ENCODE measurements around the gene SKA1.

The SKA1 gene

GRCh38 chr18:50374753-50375391 is at the start of gene SKA1:
SKA1 (plus strand) TSS chr18:50375046; CDS start chr18:50375831, 785 bp downstream.
- peak; percentile 86 for DNase-seq (ENCODE audit: low read depth)

- DNase-seq (ENCODE audit: low read depth): no peak
Observed at GRCh38 chr18:50327983-50328382, 46.9 kb upstream of the SKA1 start.

DNA sequence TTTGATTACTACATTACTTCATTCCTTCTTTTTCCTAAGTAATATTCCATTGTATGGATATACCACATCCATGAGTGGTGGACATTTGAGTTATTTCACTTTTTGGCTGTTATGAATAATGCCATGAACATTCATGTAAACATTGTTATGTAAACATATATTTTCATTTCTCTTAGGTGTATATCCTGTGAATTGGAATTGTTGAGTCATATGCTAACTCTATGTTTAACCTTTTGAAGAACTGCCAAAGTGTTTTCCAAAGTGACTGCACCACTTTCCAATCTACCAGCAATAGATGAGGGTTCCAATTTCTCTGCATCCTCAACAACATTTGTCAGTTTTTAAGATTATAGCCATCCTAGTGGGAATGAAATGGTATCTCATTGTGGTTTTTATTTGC is 44.7 kb upstream of the SKA1 start:
- DNase-seq (ENCODE audit: low read depth): no peak

DNA sequence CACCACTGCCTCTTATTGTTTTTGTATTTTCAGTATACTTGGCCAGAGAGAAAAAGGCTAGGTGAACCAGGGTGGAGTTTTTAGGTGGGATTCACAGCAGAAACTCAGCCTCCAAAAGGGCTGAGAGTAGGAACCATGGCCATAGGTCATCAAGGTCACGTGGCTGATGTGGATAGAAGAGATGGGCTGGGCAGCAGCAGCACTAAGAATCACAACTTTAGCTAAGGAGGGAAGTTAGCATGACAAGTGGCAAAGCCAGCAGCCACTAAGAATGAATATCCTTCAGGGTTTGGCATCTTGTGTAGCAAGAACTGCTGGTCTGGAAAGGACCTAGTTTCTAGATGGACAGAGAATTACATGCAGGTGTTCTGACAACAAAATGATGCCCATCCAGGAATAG is 43.2 kb upstream of the SKA1 start:
- DNase-seq (ENCODE audit: low read depth): no peak

DNA sequence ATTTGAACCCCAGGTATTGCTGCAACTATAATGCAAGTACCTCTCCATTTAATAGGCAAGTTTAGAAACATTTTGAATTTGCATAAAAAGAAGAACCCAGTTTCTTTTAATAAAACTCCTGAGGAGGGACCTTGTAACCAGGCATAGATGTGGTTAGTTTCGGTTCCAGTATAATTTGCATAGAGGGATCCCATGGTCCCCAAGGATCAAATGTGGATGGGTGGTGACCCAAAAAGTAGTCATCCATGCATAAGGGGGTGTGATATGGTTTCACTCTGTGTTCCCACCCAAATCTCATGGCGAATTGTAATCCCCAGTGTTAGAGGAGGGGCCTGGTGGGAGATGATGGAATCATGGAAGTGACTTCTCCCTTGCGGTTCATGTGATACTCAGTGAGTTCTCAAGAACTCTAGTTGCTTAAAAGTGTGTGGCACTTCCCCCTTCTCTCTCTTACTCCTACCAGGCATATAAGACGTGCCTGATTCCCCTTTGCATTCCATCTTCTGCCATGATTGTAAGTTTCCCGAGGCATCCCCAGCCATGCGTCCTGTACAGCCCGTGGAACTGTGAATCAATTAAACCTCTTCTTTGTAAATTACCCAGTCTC is 40.2 kb upstream of the SKA1 start:
- DNase-seq (ENCODE audit: low read depth): no peak

DNA sequence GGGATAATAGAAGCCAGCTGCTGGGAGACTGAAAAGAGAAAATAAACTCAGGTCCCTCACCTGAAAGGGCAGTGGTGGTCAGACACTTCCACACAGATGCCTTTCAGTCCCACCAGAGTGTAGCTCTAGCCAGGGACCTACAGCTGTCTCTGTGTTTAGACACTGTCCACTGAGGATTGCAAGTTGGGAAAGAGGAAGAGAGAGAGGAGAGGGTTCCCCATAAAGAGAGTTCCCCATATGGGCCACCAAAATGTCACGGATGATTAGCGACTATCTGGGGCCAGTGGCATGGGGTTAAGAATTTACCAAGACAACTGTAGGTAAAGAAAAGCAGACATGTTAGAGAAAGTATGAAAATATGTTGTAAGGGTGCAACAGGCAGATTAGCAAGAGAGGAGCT is 36.7 kb upstream of the SKA1 start:
- no peak for DNase-seq (ENCODE audit: low read depth)

DNA sequence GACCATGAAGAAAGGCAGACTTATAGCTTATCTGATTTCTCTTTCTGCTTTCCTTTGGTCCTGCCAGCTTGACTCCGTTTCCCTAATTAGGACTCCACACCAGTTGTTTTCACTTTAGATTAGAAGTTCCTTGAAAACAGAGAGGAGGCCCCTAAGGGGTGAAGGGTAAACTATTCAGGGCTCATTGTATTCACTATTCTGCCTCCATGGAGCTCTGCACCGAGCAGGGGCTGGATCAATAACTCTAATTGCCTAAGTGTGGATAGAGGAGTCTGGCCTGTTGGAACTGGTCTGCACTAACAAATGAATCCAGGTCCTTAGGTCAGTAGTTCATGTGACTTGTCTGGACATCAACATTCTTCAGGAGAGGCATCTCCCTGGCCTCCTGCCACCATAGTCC is 36.1 kb upstream of the SKA1 start:
- no peak for DNase-seq (ENCODE audit: low read depth)

- no peak for DNase-seq (ENCODE audit: low read depth)
Observed at GRCh38 chr18:50340078-50340477, 34.8 kb upstream of the SKA1 start.

DNA sequence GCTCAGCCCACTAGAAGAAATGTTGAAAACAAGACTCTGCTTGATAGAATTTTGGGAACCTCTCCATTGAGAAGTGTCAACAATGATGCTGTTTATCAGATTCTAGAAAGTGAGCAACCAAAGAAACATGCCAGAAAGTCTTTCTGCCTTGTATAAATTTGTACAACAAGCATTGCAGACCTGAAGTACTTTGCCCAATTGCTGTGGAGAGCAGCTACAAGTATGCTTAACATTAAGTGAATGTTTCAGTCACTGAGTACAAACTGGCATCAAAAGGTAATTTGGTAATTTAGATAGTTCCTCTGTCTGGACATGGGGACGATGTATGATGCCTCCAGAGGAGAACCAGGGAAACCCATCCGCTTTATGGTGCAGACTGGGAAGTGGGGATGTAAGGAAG is 33.4 kb upstream of the SKA1 start:
- DNase-seq (ENCODE audit: low read depth): no peak

DNA sequence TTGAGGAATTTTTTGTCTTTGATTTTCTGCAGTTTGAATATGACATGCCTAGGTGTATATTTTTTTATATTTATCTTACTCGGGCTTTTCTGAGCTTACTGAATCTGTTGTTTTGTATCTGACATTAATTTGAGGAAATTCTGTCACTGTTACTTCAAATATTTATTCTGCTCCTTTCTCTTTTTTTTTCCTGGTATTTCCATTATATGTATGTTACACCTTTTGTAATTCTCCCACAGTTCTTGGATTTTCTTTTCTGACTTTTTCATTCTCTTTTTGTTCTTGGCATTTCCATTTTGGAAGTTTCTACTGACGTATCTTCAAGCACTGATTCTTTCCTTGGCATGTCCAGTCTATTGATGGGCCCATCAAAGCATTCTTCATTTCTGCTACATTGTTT is 24.1 kb upstream of the SKA1 start:
- DNase-seq (ENCODE audit: low read depth): no peak

DNA sequence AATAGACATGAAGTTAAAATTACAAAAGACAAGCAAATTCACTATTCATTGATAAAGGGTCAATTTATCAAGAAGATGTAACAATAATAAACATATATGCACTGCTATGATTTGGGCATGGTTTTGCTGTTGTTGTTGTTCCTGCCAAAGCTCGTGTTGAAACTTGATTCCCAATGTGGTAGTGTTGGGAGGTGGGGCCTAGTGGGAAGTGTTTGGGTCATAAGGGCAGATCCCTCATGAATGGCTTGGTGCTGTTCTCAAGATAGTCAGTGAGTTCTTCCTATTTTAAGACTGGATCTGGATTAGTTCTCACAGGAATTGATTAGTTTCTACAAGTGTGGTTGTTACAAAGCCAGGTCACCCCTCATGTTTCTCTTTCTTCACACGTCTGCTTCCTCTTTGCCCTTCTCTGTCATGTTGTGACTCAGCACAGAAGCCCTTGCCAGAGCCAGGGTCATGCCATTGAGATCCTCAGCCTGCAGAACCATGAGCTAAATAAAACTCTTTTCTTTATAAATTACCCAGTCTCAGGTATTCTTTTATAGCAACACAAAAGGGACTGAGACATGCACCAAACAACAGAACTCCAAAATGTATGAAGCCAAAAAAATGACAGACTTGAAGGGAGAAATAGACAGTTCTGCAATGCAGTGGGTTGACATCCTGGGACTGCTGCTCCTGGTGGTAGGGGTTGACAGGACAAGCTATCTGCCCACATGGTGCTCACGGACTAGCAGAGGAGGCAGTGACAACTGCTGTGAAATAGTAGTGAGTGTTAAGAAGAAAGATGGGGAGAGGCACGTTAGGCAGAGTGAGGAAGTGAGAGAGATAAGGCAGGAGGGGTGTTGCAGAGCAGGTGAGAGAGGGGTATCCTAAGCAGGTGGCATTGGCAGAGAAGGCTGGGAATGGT is 18.6 kb upstream of the SKA1 start:
- DNase-seq (ENCODE audit: low read depth): no peak

GRCh38 chr18:50358844-50359243 is 16.0 kb upstream of the SKA1 start:
- no peak for DNase-seq (ENCODE audit: low read depth)

DNA sequence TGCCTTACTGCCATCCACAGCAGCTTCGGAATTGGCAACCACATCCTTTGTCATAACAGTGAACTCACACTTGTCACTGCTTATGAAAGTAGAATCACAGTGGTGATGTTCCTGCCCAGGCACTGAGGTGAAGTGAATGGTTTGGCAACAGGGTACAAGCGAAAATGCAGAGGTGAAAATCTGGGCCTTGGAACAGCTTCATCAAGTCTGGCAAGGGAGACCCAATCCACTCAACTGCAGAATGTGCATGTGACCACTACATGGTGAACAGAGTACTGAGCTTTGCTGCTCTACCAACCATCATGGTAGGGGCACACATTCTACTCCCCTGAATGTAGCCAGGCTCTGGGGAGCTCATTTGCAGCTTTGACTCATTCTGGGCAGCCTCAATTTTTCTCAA is 15.0 kb upstream of the SKA1 start:
- no peak for DNase-seq (ENCODE audit: low read depth)

DNA sequence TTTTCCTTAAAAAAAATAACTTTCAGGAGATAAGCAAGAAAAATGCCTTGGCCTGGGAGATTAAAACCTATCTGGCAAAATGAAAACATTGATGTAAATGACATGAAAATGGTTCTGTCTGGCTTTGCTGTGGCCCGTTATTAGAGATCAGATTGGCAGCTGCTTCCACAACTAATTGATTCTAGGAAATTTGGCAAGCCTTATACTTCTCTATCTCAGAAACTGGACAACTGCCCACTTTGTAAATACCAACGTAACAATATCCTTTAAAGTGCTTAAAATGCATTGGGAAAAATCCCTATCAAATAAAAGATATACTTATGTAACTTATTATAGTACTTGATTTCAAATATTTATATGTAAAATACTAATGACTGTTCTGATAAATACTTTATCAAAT is 14.2 kb upstream of the SKA1 start:
- DNase-seq (ENCODE audit: low read depth): no peak

DNA sequence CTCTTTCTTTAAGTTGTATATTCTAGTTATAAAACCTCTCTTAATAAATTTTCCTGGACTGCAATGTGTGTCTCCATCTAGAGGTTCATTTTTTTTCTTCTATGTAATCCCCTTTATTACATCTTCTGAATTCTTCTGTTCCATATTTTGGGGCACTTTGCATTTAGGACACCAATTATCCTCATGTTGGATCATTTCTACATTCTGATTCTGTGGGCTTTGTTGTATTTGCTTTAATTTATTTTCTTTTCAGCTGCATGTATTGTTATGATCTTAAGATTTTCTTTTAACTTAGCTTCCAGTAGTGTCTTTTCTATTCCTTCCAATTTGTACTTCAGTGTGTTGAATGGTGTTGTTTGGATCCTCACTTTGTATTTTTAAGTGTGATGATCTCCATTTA is 5.2 kb upstream of the SKA1 start:
- DNase-seq (ENCODE audit: low read depth): no peak

DNA sequence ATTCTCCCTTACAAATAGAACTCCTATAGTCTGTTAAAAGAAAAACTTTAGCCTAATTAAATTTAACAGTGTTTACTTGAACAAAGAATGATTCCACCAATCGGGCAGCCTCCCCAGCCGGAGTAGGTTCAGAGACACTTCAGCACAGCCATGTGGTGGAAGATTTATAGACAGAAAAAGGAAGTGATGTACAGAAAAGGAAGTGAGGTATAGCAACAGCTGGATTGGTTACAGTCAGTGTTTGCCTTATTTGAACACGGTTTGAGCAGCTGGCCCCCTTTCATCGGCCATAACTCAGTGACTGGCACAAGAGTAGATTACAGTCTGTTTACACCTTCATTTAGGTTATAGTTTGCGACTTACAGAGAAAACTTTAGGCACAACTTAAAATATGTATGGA is 2.1 kb upstream of the SKA1 start:
- no peak for DNase-seq (ENCODE audit: low read depth)

GRCh38 chr18:50373561-50374219 is 1.2 kb upstream of the SKA1 start:
- no peak for DNase-seq (ENCODE audit: low read depth)

GRCh38 chr18:50374220-50374752 is 560 bp upstream of the SKA1 start:
- DNase-seq (ENCODE audit: low read depth): no peak

GRCh38 chr18:50377061-50377798 is 2.4 kb downstream of the SKA1 start:
- DNase-seq (ENCODE audit: low read depth): no peak

DNA sequence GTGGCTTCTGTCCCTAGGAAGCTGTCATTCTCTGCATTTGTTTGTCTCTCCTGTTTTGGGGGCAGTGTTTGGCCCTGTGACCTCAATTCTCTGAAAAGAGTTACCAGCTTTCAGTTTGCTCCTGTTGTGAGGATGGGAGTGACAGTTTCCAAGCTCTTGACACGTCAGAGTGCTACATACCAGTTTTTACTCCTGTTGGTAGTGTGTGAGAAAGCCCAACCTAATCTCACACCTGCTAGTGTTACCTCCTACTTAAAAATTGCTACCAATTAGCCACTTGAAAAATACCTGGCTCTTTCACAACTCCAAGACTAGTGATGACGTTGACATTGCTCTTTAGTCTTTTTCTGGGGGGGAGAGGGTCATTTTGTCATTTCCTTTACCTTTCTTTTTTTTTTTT is 14.1 kb downstream of the SKA1 start:
- DNase-seq (ENCODE audit: low read depth): no peak

DNA sequence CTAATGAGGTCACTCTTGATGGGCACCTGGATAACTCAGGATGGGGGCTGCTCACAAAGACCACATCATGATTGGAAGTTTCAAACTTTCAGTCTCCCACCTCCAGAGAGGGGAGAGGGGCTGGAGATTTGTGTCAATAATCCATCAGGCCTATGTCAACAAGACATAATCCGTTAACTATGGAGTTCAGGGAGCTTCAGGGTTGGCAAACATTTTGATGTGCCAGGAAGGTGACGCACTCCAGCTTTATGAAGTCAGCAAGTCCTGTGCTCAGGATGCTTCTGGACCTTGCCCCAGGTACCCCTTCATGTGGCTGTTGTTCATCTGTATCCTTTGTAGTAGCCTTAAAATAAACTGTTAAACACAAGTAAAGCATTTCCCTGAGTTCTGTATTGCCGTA is 19.0 kb downstream of the SKA1 start:
- no peak for DNase-seq (ENCODE audit: low read depth)

- no peak for DNase-seq (ENCODE audit: low read depth)
Observed at GRCh38 chr18:50395093-50395492, 20.2 kb downstream of the SKA1 start.

Data from stimulated activated CD8-positive, alpha-beta memory T cell treated with anti-CD3 and anti-CD28 coated beads, Interleukin-12 subunit alpha, Interleukin-12 subunit beta, amount 100 ng/mL, for 1 hour (primary cell).